GM12891 (cell line): ENCODE results near the gene FGF16.

ENCODE experiments used
- PAX5 ChIP-seq: IDR thresholded peaks from 2 replicates; pipeline ENCODE4 v1.6.1; 2011; ENCODE audit warnings: low read length, moderate library complexity, mild to moderate bottlenecking; ENCODE audit not compliant: insufficient read depth, severe bottlenecking
- POLR2A ChIP-seq: IDR thresholded peaks from 2 replicates; pipeline ENCODE4 v1.6.1; 2011; ENCODE audit warnings: low read depth, low read length, control low read depth
- POLR2AphosphoS5 ChIP-seq: IDR thresholded peaks from 2 replicates; pipeline ENCODE4 v1.6.1; 2011; ENCODE audit warnings: low read depth, low read length, control low read depth
- POU2F2 ChIP-seq: IDR thresholded peaks from 2 replicates; pipeline ENCODE4 v1.6.1; 2011; ENCODE audit warnings: low read depth, mild to moderate bottlenecking, control low read depth, low read length, moderate library complexity
- TAF1 ChIP-seq: IDR thresholded peaks from 2 replicates; pipeline ENCODE4 v1.6.1; 2011; ENCODE audit warnings: low read depth, low read length, control low read depth

GRCh38 chrX:77426811-77427210 is 20.4 kb upstream of the FGF16 start:
- no peak for TF ChIP-seq TAF1
- no peak for TF ChIP-seq POLR2A
- TF ChIP-seq POLR2AphosphoS5 = no peak
- TF ChIP-seq POU2F2 = no peak
- no peak for TF ChIP-seq PAX5
